C1 segment of cervical spinal cord (tissue), 14 donors: ENCODE results near the gene HIP1R.

Experiments
- DNase-seq, 14 donors: peaks; one replicate each; lab custom pipeline; 2025; lab: John Stamatoyannopoulos, UW

HIP1R gene

GRCh38 chr12:122860854-122861586 is 25.8 kb downstream of the HIP1R start:
- DNase-seq = no peak

GRCh38 chr12:122861587-122861970 is 26.3 kb downstream of the HIP1R start:
- no peak for DNase-seq

GRCh38 chr12:122862110-122862634 is 26.9 kb downstream of the HIP1R start:
- no peak for DNase-seq

- no peak for DNase-seq
These were observed 27.8 kb downstream of the HIP1R start for GRCh38 chr12:122862872-122863701.

- DNase-seq = no peak
These were observed 29.6 kb downstream of the HIP1R start for GRCh38 chr12:122864894-122865253.

- DNase-seq = peak in 2 of 14 donors; percentile 38 to 45
These were observed 30.3 kb downstream of the HIP1R start for GRCh38 chr12:122865268-122866231.

GRCh38 chr12:122866379-122866778 is 31.1 kb downstream of the HIP1R start:
- no peak for DNase-seq

GRCh38 chr12:122866950-122867607 is 31.8 kb downstream of the HIP1R start:
- peak in 1 of 14 donors; percentile 27 for DNase-seq

- DNase-seq = peak in 2 of 14 donors; percentile 48 to 58
These were observed 32.6 kb downstream of the HIP1R start for GRCh38 chr12:122867691-122868461.

- no peak for DNase-seq
These were observed 33.4 kb downstream of the HIP1R start for GRCh38 chr12:122868471-122869177.

GRCh38 chr12:122869207-122869973 is 34.1 kb downstream of the HIP1R start:
- DNase-seq = no peak

GRCh38 chr12:122870163-122870842 is 35.0 kb downstream of the HIP1R start:
- no peak for DNase-seq

- DNase-seq = peak in 9 of 14 donors; percentile 29 to 76 (median 46)
These were observed 35.8 kb downstream of the HIP1R start for GRCh38 chr12:122870867-122871664.

- peak in 7 of 14 donors; percentile 43 to 75 (median 57) for DNase-seq
These were observed 36.9 kb downstream of the HIP1R start for GRCh38 chr12:122871851-122872780.

- DNase-seq = no peak
These were observed 37.6 kb downstream of the HIP1R start for GRCh38 chr12:122872815-122873361.

- DNase-seq = no peak
These were observed 38.3 kb downstream of the HIP1R start for GRCh38 chr12:122873540-122873939.
